NCI-H1436 (cell line): ENCODE results near the gene UNCX.
A peak's percentile ranks its signal among the peaks of the same experiment; 100 is the strongest.

Experiments
- DNase-seq: peaks from one replicate; lab custom pipeline; 2025; lab: John Stamatoyannopoulos, UW

UNCX gene

DNA sequence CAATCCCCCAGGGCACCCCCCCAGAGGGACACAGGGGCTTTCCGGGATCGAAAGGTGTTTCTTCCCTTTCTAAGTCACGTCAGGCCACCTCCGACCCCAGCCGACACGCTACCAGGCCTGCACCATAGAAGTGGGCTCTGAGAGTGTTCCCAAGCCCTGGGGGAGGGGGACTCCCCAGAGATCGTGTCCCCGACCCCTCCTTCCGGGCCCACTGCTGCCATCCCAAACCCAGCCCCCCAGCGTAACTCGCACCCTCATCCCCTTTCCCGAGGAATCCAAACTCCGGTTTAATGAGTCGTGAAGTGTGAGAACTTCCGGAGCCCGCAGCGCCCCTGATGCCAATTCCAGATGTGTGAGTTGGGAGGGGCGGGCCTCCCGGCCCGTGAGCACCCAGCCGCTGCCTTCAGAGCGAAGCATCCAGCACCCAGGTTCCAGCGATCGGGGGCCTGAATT lies 11.3 kb downstream of the UNCX start:
- no peak for DNase-seq

DNA sequence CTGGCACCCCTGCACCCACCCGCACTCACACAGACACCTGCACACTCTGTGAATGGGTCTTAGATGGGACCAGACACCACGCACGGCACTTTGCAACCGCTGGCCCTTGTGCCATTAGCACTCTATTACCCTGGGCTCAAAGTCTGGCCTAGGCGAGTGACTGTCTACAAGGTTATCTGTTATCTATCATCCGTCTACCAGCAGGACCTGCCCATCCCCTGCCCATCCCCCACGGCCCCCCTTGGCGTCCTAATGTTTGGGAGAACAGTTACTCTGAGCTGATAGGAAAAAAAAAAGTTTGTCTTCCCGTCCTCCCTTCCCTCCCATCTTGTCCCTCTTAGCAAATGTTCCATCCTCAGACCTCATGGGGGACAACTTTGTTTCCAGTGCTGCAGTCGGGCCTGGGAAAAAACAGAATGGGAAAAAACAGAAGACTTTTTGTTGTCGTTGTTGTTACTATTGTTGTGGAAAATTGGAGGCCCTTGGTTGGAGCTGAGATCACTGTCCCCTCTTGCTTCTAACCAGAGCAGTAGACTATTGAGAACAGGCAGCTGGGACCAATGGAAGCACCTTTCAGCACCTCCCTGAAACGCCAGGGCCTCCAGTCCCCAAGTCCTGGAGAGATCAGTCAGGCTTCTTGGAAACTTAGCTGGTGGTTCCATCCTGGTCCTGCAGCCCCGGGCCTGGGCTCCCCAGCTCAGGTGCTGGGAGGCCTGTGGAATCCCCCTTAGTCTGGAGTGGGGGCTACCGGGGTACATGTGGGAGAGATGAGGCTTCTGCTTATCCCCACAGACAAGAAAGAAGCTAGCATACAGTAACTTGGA lies 12.2 kb downstream of the UNCX start:
- DNase-seq, result no peak

DNA sequence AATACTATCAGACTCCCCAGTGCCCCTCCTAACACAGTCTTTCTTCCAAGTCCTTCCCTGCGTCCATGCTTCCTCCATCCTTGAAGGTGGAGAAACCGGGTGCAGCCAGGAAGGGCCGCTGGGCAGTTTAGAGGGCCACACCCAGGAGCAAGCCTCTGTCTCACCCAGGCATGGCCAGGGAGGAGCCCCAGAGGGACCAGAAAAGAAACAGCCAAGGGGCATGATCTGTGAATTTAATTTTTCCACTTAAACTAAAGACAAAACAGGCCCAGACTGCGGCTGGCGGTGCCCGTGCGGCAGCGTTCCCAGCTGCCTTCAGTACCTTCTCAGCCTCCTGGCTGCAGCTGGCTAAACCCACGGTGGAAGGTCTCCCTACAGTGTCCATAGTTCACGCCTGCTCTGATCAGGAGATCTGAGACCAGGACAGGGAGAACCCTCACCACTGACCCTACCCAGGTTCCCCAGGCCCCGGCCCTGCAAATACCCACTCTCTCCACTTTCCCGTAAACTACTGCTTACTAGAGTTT lies 12.9 kb downstream of the UNCX start:
- no peak for DNase-seq

DNA sequence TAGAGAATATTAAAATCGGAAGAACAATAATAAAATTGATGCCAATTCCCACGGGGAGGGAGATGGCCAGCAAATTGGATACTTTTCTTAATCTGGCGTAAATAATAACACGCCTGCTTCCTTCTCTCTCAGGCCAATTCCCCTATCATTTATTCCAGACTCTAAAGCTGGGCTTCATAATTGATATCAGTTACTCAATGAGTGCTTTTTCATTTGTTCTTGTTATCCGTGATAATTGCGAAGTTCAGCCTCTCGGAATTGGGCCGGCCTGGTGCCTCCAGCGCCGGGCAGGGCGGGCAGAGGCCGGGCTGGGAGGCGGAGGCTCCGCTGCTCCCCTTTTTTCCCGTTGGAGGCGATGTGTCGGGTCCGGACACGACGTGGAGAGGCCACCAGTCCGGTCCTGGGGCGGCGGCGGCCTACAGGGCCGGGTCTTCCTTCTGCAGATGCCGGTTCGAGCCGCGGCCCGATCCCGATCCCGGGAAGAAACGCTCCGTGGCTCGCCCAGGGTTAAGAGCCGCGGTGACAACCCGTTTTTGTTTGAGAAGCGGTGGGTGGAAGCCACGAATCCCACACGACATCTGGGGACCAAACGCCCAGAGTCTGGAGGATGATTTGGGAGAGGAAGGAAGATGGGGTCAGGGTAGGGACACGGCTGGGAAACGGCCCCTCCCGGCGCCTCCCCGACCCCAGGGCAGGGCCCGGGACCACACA lies 13.6 kb downstream of the UNCX start:
- no peak for DNase-seq

DNA sequence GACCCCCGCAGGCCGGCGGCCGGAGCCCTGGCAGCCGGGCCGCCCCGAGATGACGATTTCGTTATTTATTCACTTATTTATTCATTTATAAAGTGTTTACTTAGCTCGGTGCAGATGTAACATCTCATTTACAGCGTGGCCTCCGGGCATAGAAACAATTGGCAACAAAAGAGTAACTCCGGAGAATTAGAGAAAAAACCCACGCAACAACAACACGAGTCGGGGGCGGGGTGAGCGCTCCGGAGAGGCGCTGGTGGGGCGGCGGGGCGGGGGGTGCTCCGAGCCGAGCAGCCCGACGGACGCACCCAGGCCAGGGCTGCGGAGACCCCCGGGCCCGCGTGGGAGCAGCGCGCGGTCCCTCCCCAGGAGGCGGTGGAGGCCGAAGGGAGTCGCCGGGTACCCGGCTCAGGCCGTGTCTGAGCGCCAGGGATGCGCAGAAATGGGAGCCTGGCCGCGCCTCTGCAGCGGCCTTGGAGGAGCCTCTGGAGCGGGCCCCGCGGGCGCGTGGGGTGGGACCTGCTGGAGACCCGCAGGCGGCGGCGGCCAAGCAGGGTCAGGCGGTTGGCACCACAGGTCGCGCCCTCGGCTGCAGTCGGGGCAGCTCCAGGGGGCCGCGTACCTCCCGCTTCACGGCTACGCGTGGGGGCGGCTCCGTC lies 14.3 kb downstream of the UNCX start:
- no peak for DNase-seq

DNA sequence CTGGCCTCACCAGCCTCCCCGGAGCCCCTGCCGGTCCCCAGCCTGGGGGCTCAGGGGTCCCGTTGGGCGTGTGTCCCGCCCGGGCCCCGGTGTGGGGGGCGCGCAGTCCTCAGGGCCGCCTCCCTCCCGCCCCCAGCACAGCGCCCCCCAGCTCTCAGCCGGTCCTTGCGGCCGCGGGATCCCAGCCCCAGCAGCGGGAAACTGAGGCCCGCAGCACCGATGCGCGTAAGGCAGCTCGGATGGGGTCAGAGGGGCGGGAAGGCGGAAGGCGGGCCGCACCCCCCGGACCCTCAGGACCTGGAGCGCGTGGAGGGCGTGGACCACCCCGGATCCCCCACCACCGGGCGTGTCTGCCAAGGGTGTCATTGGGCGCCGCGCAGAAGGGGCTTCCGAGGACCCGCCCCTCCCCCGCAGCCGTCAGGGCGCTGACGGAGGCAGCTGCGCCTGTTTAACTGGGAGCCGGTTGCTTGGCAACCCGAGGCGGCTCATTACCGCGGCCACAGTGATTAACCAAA lies 14.9 kb downstream of the UNCX start:
- DNase-seq, result peak; percentile 44

DNA sequence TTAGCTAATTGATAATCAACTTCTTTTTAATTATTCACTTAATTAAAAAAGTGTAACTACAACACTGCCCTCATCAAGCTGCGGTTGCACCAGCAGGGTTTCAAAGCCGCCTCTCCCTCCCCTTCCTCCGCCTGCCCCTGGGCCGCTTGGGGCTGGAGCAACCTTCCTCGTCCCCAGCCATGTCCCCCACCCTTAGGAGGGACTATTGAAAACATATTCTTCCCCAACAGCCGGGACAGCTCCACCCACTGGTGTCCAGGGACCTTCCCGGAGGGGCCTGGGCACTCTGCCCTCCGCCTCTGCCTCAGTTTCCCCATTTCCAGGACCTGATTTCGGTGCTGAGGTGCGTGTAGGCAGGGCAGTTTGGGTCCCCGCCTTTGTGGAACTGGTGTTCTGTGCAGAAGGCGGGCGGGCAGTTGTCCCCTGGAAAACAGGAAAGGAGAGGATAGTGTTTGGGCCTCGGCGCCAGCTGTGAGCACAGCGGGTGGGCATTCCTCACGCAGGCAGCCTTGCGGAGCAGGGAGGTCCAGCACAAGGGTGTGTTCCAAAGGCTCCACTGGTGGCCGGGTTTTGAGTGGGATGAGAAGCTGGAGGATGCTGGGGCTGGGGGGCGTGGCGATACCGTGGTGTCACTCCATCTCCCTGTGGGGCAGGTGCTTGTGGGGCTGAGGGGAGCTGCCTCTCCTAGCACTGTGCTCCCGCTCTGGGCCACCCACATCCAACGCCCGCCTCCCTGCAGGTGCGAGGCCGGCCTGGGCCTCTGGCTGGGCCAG lies 15.7 kb downstream of the UNCX start:
- DNase-seq, result no peak

DNA sequence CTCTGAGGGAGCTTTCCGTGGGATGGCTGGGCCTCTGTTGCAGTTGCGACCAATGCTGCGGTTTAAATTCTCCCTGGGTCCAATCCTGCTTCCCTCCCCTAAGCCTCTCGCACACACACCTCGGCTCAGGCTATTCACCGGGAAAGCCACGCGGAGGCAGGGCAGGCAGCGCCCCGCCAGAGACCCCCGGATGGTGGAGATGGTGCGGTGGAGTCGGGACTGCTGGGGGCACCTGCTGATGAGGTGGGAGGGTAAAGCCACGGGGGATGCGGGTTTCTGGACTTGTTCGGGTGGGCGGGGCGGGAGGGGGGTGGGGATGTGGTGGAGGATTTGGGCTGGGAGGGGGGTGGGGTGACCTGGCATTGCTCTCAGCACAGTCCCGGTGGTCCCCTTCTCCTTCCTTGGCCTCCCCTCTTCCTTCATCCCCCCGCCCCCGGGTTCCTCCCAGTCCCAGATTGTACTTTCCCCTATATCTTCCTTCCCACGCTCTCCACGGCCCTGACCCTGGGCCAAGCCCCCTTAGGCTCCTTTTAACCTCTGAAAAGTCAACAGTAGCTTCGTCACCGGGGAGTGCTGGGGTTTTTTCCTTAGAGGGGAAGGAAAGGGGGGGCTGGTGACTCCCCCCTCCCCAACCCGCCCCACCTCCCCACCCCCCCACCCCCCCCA lies 16.4 kb downstream of the UNCX start:
- no peak for DNase-seq

DNA sequence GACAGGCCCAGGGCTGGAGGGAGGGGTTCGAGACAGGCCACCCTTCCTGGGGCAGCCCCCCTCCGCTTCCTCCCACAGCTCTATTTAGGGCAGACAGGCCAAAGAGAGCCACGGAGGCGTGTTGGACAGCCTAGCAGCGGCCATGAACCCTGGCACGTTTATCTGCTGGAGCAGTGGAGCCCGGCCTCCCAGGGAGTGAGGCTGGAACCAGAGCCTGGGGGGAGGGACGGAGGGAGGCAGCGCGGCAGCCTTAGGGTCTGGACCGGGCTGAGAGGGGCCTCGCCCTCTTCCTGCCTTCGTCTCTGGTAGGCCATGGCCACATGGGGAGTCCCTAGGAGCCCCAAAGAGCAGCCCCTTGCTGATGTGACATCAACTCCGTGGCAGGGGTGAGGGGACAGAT lies 17.1 kb downstream of the UNCX start:
- DNase-seq, result no peak

DNA sequence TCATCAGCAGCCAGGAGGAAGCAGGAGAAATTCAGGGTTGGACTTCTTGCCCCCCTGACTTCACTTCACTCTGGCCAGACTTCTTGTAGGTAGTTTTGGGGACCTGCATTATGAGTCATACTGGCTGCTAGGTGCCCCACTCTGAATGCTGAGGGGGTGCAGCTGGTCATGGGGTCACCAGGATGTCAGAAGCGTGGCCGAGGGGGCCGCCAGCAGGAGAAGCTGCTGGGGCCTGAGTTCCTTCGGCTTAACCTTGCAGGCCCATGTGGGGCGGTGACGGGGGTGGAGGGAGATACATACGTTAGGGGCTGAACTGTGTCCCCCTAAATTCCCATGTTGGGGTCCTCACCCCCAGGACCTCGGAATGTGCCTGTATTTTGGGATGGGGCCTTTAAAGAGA lies 18.2 kb downstream of the UNCX start:
- DNase-seq, result no peak

DNA sequence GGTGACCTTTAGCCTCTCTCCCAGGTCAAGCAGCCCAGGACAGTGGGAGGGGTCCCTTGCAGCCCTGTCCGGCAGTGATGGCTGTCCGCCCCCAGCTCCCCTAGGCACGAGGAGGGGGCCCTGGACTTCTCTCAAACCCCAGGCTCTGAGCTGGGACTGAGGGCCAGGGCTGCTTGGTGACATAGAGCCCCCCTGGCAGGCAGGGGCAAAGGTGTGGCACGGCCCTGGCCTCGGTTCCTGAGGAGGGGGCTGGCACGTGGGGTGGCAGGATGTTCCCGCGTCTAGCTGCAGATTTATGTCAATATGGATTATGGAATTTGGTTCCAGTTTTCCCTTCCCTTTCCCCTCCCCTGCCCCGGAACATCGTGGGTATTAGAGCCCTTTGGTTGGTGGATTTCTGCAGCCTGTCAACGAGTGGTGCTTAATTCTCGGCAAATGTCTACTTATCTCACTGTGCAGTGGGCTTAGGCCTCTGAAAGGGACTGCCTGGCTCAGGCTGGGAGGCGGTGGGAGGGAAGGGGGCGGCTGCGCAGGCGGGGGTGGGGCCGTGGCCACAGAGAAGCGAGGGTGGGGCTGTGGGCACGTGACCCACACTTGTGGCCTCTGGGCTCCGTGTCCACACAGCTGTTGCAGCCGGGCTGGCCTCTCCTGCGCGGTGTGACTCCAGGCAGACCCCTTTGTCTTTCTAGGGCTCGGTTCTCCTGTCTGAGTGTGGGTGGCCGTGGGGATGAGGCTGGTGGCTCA lies 19.3 kb downstream of the UNCX start:
- DNase-seq, result no peak

DNA sequence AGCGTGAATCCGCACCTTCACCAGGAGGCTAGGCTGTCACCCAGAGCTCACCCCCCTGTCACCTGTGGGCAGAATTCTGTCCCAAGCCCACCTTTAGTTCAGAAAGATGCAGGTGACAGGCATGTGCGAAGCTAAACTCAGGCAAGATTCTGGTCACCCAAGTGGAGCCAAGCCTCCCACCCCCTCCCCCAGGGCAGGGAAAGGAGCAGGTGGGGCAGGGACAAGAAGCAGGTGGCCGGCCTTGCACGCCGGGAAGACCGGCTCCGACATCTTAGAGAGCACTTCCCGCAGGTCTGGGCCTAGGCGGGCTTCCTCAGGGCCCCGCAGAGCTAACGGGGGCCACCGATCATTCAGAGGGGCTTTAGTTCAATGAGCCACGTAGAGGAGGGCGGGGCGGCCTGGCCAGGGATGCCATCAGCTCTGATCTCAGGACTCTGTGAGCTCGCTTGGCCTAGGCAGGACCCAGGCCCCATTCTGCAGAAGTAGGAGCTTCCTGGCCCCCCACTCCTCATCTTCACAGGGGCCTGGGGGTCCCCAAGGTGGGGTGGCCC lies 19.9 kb downstream of the UNCX start:
- DNase-seq, result no peak

DNA sequence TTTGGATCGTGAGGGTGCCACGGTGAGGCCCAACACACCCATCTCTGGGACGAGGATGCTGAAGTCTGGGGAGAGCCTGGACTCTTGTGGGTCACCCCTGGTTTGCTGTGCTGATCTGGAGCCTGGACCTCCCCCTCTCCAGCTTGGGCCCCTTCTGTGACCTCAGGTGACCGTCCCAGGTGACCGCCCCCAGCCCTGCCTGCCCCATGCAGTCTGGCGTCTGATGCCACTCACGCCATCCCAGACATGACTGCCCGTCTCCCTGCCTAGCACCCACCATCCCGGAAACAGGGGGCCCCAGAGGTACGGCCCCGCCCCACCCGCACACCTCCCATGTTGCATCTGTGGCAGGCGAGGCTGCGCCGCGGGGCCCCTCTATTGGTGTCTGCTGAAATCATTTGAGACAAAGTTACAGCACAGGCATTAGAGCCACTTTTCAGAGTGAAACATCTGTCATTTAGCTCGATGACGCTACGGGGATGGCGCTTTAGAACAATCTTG lies 21.1 kb downstream of the UNCX start:
- DNase-seq, result no peak

DNA sequence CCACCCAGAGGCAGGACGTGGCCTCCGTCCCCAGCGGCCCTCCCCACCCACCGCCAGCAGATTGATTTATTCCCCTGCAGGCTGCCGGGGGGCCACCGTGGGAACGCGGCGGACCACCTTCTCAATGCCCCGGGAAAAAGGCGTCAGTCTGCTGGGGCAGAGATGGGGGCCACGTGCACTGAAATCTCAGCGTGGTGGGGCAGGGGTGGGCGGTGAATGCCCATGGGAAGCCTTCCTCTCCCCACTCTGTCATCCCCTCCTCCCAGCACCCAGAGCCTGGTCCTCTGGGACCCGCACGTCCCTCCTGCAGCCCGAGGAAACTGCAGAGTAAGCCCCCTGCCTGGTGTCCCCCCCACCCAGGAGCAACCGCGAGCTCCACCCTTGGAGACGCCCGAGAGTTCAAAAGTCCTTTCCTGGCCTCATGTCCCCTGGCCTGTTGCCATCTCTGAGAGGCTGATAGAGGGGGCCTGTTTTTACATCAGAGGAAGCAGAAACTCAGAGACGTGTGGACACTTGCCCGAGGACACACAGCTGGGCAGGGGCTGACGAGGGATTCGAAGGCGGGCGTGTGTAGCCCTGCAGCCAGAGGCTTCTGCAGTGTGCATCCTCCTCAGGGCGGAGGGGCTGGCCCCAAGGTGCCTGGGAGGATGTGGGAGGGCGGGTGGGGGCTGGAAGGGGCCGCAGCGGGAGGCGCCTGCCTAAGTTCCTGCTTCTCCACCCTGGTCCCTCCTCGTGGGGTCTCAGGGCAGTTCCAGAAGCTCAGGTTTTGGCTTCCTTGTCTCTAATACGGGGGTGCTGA lies 21.8 kb downstream of the UNCX start:
- no peak for DNase-seq

DNA sequence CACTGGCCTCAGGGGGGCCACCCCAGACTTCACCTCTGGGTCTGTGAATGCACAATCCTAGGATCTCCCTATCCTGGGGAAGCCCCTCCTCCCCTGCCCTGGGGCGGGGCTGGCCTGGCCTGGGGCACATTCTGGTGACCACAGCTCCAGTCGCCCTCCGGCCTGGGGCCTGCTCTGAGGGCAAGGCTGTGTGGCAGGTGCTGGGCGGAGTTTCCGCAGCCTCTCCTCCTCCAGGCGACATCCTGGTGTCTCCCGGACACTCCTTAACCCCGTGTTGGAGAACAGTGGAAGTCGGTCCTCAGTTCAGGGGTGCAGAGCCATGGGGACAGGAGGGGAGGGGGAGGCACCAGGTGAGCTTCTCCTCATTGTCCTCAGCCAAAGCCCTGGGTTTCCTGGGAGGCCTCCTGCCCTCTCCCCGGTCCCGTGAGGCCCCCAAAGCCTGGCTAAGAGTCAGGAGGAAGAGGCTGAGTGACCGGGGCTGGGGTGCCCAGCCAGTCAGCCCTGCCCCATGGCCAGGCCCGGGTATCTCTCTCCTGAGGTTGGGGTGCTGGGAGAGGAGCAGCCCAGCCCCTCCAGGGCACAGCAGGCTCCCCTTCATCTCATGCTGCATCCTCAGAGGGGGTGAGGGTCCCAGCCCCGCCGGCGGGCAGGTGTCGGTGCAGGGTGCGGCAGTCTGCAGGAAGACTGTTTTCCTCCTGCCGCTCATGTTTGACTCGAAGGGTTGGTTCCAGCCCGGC lies 22.6 kb downstream of the UNCX start:
- DNase-seq, result no peak

DNA sequence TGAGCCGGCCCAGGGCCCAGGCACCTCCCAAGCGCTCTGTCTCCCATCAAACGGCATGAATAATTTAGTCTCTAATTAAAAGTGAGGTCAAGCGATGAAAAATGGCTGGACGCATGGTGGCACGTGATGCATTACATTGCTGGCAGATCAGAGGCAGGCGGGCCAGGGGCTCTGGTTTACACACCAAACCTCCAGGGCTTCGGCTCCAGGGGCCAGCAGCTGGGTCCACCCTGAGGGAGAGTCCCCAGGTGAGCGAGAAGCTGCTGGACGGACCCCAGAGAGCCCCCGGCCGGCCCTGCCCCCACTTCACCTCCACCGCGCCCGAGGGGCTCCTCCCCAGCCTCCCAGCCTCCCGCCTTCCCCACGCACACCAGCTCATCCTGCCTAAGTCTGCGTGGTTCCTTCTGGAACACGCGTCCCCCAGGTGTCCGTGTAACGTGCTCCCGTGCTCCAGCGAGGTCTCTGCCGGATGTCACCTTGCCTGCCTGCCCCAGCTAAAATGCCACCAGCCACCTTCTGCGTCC lies 23.2 kb downstream of the UNCX start:
- DNase-seq, result no peak

DNA sequence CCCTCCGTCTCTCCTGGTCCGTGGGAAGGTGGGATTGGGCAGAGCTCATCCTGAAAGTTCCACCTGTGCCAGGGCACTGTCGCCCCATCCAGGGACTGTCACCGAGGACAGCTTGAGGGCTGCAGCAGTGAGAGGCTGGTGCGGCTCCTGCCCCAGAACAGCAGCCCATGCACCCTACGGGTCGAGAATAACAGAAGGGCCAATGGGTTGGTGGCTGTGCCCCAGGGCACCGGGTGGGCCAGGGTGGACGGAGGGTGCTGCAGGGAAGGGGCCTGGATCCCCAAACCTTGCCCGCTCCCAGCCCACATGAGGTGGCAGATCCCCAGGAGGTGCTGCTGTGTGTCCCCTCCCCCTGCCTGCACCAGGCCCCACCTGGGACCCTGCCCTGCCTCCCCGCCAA lies 23.9 kb downstream of the UNCX start:
- no peak for DNase-seq

DNA sequence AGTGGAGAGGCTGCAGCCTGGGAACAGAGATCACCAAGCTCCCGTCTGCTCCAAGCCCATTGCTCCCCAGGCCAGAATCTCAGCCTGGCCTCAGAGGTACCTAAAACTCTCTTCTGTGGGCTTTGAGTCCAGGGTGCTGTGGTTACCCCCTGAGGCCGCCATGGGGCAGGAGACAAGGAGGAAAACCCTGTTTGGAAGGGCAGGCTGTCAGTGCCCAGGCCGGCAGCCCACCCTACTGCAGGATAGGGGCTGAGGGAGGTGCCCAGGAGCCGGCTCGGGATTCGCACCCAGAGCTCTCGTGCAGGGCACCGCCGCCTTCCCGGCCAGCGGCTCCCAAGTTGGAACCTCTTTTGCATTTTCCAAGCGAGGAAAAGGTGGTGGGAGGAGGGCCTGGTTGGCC lies 24.5 kb downstream of the UNCX start:
- no peak for DNase-seq
